Breast epithelium (tissue), 3 donors: ENCODE measurements around the gene DMBT1.

Experiments used
- POLR2A ChIP-seq: fragments of 450-650 bp; IDR thresholded peaks from one replicate; pipeline ENCODE4 v1.6.1; 2016; ENCODE audit warnings: antibody characterized with exemption, mild to moderate bottlenecking, moderate library complexity
- TF ChIP-seq, protein P1 (sequence below), 3 donors: fragments of 450-650 bp; IDR thresholded peaks; one replicate each; pipeline ENCODE4 v1.5.1; 2016 to 2017; ENCODE audit warnings: antibody characterized with exemption in 3 of 3, mild to moderate bottlenecking in 3 of 3, moderate library complexity in 3 of 3

GRCh38 chr10:122519873-122520272 is 40.7 kb upstream of the DMBT1 start:
- TF ChIP-seq POLR2A, result no peak
- TF ChIP-seq, protein P1, sequence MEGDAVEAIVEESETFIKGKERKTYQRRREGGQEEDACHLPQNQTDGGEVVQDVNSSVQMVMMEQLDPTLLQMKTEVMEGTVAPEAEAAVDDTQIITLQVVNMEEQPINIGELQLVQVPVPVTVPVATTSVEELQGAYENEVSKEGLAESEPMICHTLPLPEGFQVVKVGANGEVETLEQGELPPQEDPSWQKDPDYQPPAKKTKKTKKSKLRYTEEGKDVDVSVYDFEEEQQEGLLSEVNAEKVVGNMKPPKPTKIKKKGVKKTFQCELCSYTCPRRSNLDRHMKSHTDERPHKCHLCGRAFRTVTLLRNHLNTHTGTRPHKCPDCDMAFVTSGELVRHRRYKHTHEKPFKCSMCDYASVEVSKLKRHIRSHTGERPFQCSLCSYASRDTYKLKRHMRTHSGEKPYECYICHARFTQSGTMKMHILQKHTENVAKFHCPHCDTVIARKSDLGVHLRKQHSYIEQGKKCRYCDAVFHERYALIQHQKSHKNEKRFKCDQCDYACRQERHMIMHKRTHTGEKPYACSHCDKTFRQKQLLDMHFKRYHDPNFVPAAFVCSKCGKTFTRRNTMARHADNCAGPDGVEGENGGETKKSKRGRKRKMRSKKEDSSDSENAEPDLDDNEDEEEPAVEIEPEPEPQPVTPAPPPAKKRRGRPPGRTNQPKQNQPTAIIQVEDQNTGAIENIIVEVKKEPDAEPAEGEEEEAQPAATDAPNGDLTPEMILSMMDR (IDR thresholded peaks at IDR 0.05), result no peak
